ENCODE measurements around the gene ALDH16A1. TPM values are rescaled to one million over a fixed set of nuclear protein-coding genes. Genes with fewer than 3 reads are reported as not detected.

Gene ALDH16A1
- total and polyA plus RNA-seq, 2 donors (not counting 3 experiments of a cell fraction or from before 2014, with no cell fraction given), result 27.6 to 33.2 TPM

- peaks cover 74 to 90% of the 10 kb centered on the region in 2 experiments for H3K27me3 ChIP-seq (ENCODE audit: control insufficient read depth in 2 of 2, insufficient read depth in 2 of 2, low read length in 2 of 2)
- no TSS peak for BruUV-seq (replicated peaks)
- no peak within 1 kb of the TSS for H3K27ac ChIP-seq (ENCODE audit: insufficient read depth, low read depth, low read length)
- no peaks in the 10 kb centered on the region for H4K20me1 ChIP-seq (replicated peaks; ENCODE audit: control insufficient read depth, extremely low read depth, insufficient read depth, low read length)
- no peak within 1 kb of the TSS for H3K4me2 ChIP-seq (ENCODE audit: insufficient read depth, low read length)
- ChIA-PET CTCF (no interaction called here), POLR2A (no interaction called here)
- dilution Hi-C loops (cut with MboI; ENCODE audit: extremely low pct_ligation_motif_present, low sequenced_read_pairs), result no loop called here
- intact Hi-C loops (cut with micrococcal nuclease), result no loop called here
- no peak for DNase-seq (ENCODE audit: low read depth, low spot score)
- no peak within 1 kb of the TSS for H3K9ac ChIP-seq (replicated peaks; ENCODE audit: extremely low read depth, insufficient read depth, low read length)
- H3K4me1 ChIP-seq (ENCODE audit: control insufficient read depth, extremely low read depth, insufficient read depth, low read length), result no peaks in the 10 kb centered on the region
- TF ChIP-seq MYC (IDR thresholded peaks at IDR 0.05; ENCODE audit: low read depth, low read length) (no peak), EZH2 (IDR thresholded peaks at IDR 0.05; ENCODE audit: borderline replicate concordance, low read depth, low read length, severe bottlenecking) (peak; percentile 74)
- no peaks in the 10 kb centered on the region for H3K9me3 ChIP-seq (replicated peaks; ENCODE audit: control insufficient read depth, insufficient read depth, low read length)
- H3K4me3 ChIP-seq (replicated peaks in 1 of 3; ENCODE audit: insufficient read depth in 1 of 3, low read depth in 1 of 3, low read length in 3 of 3), result no peak within 1 kb of the TSS
- H3K36me3 ChIP-seq (ENCODE audit: control insufficient read depth in 2 of 2, extremely low read depth in 1 of 2, insufficient read depth in 2 of 2, low read length in 2 of 2), result no peaks in the 10 kb centered on the region
- peak; percentile 8 for FAIRE-seq
- no peaks in the 10 kb centered on the region for H3K79me2 ChIP-seq (ENCODE audit: control insufficient read depth, insufficient read depth, low read length)
- no peaks in the 10 kb centered on the region for H3K9me1 ChIP-seq (replicated peaks; ENCODE audit: control insufficient read depth, extremely low read depth, insufficient read depth, low read length)
- peak within 1 kb of the TSS; percentile 15 for H2AFZ ChIP-seq (ENCODE audit: low read depth, low read length)
Observed at GRCh38 chr19:49423071-49423984, 29.7 kb upstream of the ALDH16A1 start, which contains the start of gene PTH2. Gene PTH2, minus strand, starts transcription at chr19:49423441. Its CDS starts 102 bp downstream, at chr19:49423339.

GRCh38 chr19:49423985-49424303 lies 29.1 kb upstream of the ALDH16A1 start:
- Histone ChIP-seq H3K9ac (replicated peaks; ENCODE audit: extremely low read depth, insufficient read depth, low read length) (no peak overlapping the region), H4K20me1 (replicated peaks; ENCODE audit: control insufficient read depth, extremely low read depth, insufficient read depth, low read length) (no peaks in the 10 kb centered on the region), H3K27ac (ENCODE audit: insufficient read depth, low read depth, low read length) (no peak overlapping the region), H3K27me3 (ENCODE audit: control insufficient read depth in 2 of 2, insufficient read depth in 2 of 2, low read length in 2 of 2) (peaks cover 76 to 92% of the 10 kb centered on the region in 2 experiments), H3K79me2 (ENCODE audit: control insufficient read depth, insufficient read depth, low read length) (no peaks in the 10 kb centered on the region), H3K9me3 (replicated peaks; ENCODE audit: control insufficient read depth, insufficient read depth, low read length) (no peaks in the 10 kb centered on the region), H2AFZ (ENCODE audit: low read depth, low read length) (no peak overlapping the region), H3K4me3 (replicated peaks in 1 of 3; ENCODE audit: insufficient read depth in 1 of 3, low read depth in 1 of 3, low read length in 3 of 3) (no peak overlapping the region), H3K9me1 (replicated peaks; ENCODE audit: control insufficient read depth, extremely low read depth, insufficient read depth, low read length) (no peaks in the 10 kb centered on the region), H3K4me1 (ENCODE audit: control insufficient read depth, extremely low read depth, insufficient read depth, low read length) (no peaks in the 10 kb centered on the region), H3K36me3 (ENCODE audit: control insufficient read depth in 2 of 2, extremely low read depth in 1 of 2, insufficient read depth in 2 of 2, low read length in 2 of 2) (no peaks in the 10 kb centered on the region), H3K4me2 (ENCODE audit: insufficient read depth, low read length) (no peak overlapping the region)
- dilution Hi-C loops (cut with MboI; ENCODE audit: extremely low pct_ligation_motif_present, low sequenced_read_pairs) (no loop called here), intact Hi-C loops (cut with micrococcal nuclease) (no loop called here)
- BruUV-seq (replicated peaks), result no TSS peak
- no peak for FAIRE-seq
- CTCF ChIA-PET, result no interaction called here
- TF ChIP-seq FOS (IDR thresholded peaks at IDR 0.05; ENCODE audit: borderline replicate concordance, insufficient read depth, low read length) (no peak), GATA2 (IDR thresholded peaks at IDR 0.05; ENCODE audit: insufficient read depth, insufficient read length, low read depth, low read length) (no peak), JUN (IDR thresholded peaks at IDR 0.05; ENCODE audit: borderline replicate concordance, insufficient read depth, insufficient read length, low read depth) (no peak), EZH2 (IDR thresholded peaks at IDR 0.05; ENCODE audit: borderline replicate concordance, low read depth, low read length, severe bottlenecking) (no peak), MYC (IDR thresholded peaks at IDR 0.05; ENCODE audit: low read depth, low read length) (no peak), POLR2AphosphoS5 (IDR thresholded peaks at IDR 0.05; ENCODE audit: insufficient read depth, low read depth, low read length) (no peak), POLR2A (IDR thresholded peaks at IDR 0.05; ENCODE audit: low read depth, low read length) (no peak)
- TF ChIP-seq, protein P1, sequence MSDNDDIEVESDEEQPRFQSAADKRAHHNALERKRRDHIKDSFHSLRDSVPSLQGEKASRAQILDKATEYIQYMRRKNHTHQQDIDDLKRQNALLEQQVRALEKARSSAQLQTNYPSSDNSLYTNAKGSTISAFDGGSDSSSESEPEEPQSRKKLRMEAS (IDR thresholded peaks at IDR 0.05; ENCODE audit: insufficient read depth, insufficient read length), result no peak
- TF ChIP-seq, protein P2, sequence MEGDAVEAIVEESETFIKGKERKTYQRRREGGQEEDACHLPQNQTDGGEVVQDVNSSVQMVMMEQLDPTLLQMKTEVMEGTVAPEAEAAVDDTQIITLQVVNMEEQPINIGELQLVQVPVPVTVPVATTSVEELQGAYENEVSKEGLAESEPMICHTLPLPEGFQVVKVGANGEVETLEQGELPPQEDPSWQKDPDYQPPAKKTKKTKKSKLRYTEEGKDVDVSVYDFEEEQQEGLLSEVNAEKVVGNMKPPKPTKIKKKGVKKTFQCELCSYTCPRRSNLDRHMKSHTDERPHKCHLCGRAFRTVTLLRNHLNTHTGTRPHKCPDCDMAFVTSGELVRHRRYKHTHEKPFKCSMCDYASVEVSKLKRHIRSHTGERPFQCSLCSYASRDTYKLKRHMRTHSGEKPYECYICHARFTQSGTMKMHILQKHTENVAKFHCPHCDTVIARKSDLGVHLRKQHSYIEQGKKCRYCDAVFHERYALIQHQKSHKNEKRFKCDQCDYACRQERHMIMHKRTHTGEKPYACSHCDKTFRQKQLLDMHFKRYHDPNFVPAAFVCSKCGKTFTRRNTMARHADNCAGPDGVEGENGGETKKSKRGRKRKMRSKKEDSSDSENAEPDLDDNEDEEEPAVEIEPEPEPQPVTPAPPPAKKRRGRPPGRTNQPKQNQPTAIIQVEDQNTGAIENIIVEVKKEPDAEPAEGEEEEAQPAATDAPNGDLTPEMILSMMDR (IDR thresholded peaks at IDR 0.05; ENCODE audit: extremely low read depth in 1 of 2, insufficient read depth in 1 of 2, low read depth in 1 of 2, low read length in 2 of 2), result no peak
- POLR2A ChIA-PET, result no interaction called here
- DNase-seq (ENCODE audit: low read depth, low spot score), result no peak
